Panc1 (cell line): ENCODE data around the gene PRSS50.

Experiments used
- CTCF ChIP-seq: fragments of 450-650 bp; IDR thresholded peaks from 2 replicates; pipeline ENCODE4 v1.5.1; 2017; ENCODE audit warnings: mild to moderate bottlenecking
- POLR2AphosphoS5 ChIP-seq: IDR thresholded peaks from 2 replicates; pipeline ENCODE4 v1.6.1; 2012; ENCODE audit warnings: mild to moderate bottlenecking, low read depth, low read length, moderate library complexity
- REST ChIP-seq, 2 experiments: IDR thresholded peaks; 2 replicates each; pipeline ENCODE4 v1.6.1; 2011 to 2012; ENCODE audit warnings: low read depth in 2 of 2, control low read depth in 1 of 2, low read length in 1 of 2, mild to moderate bottlenecking in 1 of 2, moderate library complexity in 1 of 2; ENCODE audit not compliant: insufficient read depth in 1 of 2
- SIN3A ChIP-seq: IDR thresholded peaks from 2 replicates; pipeline ENCODE4 v1.6.1; 2012; ENCODE audit warnings: low read depth, mild to moderate bottlenecking, low read length, moderate library complexity, borderline replicate concordance; ENCODE audit not compliant: insufficient read depth
- TCF7L2 ChIP-seq: IDR thresholded peaks from 2 replicates; pipeline ENCODE4 v1.6.1; 2011; ENCODE audit warnings: mild to moderate bottlenecking, low read depth, low read length, inconsistent platforms

DNA sequence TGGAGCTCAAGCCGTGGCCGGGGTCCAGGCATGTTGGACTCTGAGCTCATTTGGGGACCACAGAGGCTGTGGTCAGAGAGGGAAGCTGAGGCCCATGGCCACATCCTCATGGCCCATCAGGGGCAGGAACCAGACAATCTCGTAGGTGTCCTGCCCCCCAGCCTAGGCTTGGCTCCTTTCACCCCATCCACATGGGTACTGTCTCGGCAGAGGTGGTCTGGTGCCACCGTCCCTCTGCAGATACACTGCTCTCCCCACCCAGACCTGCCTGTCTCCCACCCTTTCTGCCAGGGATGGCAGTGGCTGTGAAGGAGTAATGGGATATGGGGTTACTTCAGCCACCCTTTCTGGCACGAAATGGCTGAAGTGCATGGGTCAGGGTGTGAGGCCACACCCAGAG is 7.9 kb downstream of the PRSS50 start:
- TF ChIP-seq CTCF (no peak), POLR2AphosphoS5 (no peak), REST (IDR thresholded peaks at IDR 0.05; ENCODE audit: insufficient read depth in 1 of 2, low read depth in 2 of 2, low read length in 1 of 2) (no peak), SIN3A (no peak), TCF7L2 (no peak)
